NOMO-1 treated with DMSO at 0.1 percent for 48 hours (cell line): ENCODE data around the gene SOX1.

ENCODE experiments used
- DNase-seq: peaks from one replicate; lab custom pipeline; 2025; ENCODE audit not compliant: unreplicated experiment; lab: John Stamatoyannopoulos, UW

The SOX1 gene

DNA sequence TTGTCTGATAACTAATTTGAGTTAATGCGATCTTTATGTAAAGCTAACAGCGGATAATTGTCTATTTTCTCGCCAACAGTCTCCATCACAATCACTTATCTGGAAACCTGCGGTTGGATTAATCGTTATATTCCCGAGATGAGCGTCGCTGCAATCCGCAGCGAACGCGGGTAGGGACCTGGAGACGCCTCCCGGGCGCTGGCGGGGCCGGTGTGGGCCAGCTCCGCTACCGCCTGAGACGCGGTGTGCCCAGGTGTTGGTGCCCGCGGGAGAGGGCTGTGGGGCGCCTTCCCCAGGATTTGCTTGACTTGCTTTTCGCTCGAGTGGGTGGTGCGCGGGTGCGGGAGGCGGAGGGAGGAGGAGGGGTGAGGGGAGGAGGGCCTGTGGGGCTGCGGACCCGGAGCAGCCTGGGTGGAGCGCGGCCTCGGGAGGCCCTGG lies 38.3 kb downstream of the SOX1 start:
- DNase-seq: no peak

DNA sequence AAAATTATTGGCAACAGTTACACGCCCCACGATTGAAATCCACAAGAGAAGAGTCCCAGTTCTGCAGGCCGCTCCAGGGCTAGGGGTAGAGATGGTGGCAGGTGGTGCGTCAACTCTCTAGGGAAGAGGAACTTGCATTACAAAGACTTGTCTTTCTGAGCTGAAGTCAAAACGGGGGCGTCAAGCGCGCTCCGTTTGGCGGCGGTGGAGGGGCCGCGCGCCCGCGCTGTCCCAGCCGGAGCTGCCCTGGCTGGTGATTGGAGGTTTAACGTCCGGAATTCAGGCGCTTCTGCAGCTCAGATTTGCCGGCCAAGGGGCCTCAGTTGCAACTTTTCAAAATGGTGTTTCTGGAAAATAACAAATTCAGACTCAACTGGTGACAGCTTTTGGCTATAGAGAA lies 38.9 kb downstream of the SOX1 start:
- DNase-seq: no peak

DNA sequence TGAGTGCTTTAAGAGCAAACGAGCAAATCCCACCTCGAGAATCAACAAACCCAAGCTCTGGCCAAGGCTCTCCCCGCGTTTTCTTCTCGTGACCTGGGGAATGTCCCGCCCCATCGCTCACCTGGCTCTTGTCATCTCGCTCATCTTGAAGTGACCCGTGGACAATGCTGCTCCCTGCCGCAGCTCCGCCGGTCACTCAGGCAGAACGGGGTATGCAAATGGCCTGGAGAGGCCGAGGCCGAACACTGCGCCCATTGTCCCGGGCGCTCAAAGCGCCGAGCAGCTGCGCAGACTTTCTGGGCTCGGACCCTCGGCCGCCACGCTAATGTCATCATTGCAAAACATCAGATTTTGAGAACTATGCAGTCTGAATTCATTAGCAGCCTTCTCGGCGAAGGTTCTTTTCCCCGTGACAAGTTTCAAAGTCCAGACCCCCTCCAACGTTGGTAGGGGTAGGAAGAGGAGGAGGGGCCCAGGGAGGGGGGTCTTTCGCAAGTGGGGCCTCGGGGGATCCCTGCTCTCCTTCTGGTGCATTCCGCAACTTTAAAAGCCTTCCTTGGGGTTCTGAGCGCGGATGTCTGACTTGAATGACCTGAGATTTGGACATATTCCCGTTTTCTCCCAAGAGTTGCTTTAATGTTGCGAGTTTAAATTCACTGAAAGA lies 39.7 kb downstream of the SOX1 start:
- no peak for DNase-seq

DNA sequence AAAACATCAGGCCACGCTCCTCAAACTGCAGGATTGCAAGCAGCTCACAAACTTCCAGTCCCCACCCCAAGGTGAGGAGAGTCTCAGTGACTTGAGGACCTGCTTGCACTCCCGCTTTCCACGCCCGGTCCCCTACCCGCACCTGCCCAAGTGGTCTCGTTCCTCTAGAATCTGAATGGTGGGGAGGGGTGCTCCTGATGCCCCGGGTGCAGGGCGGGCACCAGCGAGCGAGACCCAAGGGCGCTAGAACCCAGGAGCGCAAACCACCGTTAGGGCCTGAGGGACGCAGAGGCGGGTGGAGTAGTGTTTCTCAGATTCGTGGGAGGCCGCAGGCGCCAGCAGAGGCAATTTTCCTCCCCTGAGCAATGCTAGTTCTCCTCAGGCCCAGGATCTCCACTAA lies 40.3 kb downstream of the SOX1 start:
- DNase-seq: no peak

DNA sequence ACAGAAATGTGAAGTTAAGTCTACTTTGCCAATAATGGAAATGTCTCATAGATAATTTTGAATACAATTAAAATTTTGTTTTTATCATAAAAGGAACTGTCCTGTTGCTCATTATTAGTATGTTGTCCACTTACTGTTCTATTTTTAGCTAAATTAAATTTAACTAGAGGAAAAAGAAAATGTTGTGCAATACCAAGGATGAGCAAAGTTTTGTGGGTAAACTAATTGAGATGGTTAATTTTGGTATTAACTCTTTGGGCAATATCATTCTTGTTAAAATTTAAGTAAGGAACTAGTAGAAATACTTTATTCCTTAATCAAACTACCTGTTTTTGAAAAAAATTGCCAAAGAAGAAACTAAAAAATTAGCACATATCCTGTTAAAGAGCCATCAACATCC lies 43.5 kb downstream of the SOX1 start:
- DNase-seq: no peak

DNA sequence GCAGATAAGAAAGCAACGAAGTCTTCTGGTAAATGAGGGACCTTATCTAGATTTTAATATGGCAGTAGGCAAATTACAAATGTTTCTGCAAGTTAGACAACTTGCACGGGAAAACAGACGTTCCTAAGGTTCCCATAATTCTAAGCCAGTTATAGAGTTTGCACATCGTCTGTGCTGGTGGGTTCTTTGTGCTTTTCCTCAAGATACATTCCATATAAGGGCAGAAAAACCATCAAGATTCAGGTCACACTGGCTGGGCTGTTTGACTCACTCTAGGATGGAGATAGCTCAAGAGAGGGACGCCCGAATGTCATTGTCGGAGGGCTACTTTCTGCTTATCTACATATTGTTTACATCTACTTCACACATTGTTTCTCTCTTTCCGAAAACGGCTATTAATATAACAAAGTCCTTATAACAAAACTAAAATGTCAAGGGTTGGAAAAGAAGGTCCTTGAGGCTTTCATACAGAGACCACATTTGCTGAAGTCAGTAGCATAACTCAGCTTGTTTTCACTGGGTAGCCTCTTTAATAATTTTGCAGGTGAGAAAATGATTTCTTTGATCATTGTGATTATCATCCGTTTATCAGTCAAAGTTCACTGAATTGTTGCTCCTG lies 44.4 kb downstream of the SOX1 start:
- no peak for DNase-seq

DNA sequence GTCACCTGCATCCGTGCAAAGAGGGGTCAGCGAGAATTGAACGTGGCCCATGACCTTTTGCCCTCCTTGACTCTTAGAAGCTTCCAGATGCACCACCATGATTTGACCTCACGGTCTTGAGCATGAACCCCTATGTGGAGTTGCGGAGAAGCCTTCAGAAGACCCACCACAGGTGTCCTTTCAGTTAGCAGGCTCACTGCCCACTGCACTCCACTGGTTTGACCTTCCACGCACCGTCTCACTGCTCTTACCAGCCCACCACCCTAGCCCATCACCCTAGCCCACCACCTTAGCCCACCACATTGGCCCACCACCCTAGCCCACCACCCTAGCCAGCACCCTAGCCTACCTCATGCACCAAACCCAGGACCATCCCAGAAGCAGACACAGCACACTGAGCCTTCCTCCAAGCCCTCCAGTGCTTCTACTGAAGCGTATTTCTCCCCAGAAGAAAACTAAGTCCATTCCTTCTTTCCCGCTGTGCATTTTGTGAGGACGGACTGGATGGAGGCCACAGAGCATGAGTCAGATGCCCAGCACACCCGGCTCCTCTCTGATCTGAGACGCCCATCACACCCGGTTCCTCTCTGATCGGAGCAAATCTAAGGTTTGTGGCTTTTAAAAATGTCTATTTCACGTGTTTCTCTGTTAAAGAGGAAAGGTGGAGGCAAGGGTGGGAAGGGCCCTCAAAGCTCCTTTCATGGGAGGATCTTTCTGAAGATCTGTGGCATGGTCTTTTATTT lies 45.8 kb downstream of the SOX1 start:
- no peak for DNase-seq

DNA sequence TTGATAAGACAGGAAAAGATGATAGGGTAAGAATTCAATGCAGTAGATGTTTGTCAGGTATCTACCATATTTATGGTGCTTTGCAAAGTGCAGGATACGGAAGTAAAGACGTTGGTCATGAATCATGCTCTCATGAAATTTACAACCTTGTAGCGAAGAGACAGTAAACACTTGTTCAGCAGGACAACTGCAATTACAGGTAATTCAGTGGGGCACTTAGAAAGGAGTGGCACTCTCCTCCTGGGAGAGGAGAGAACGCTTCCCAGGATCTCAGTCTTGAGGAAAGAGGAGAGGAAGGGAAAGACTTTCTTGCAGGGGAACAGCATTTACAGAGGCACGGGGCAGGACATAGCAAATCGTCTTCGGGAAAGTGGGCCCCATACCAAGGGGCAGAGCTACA lies 46.4 kb downstream of the SOX1 start:
- no peak for DNase-seq

DNA sequence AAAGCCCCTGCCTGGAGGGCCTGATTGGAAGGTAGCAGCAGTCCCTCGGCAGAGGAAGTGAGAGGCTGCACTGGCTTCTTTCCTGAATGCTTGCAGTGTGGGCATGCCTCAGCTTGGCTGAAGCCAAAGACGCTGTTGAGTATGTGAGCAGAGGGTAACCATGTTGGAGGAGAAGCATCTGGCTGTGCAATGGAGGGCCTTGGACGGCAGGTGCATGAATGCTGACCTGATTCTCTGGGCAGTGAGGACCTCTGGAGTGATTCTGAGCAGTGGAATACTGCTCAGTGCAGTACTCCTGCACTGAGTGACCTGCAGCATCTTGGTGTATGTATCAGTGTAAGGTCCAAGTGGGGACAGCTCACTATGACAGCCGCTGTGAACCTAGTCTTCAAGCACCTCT lies 46.9 kb downstream of the SOX1 start:
- DNase-seq: no peak

DNA sequence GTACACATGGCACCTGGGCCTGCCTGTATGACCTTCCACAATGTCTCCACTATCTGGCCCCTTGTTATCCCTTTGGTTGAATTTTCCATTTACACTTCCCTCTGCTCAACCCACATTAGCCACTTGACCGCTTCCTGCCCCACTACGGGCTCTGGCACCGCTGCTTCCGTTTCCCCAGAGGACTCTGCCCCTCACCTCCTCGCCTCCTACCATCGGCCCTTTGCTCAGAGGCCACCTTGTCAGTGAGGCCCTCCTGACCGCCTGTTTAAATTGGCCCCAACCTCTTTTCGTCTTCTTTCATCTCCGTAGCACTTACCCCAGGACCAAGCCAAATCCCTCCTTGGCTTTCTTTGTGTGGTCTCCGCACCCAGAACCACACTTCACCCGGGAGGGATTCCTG lies 47.4 kb downstream of the SOX1 start:
- no peak for DNase-seq

DNA sequence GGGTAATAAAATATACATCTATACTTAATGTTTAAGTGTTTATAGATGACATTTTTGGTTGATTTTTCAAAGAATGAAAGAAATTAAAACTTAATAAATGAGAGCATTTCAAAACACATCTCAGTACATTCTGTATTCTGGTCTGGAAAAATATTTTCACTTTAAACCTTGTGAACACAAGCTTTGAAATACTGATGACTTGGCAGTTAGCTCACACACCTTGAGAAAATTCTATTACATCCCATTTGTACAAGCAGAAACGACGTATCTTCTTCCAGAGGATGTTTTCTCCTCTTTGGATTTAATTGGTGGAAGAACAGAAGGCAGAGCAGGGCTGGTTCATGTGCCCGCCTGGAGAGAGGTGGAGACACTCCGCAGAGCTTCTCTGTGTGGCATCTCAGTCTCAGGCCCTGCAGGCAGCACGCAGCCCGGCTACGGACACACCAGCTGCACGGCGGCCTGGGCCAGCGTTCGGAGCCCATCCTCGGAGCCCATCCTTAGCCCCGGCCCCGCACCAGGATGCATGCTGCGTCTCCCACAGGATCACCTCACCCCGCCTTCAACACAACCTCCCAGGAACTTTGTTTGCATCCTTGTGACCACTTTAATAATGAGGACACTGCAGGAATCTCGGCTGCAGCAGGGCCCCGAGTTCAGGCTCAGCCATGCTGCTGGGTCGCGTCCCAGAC lies 48.6 kb downstream of the SOX1 start:
- no peak for DNase-seq

DNA sequence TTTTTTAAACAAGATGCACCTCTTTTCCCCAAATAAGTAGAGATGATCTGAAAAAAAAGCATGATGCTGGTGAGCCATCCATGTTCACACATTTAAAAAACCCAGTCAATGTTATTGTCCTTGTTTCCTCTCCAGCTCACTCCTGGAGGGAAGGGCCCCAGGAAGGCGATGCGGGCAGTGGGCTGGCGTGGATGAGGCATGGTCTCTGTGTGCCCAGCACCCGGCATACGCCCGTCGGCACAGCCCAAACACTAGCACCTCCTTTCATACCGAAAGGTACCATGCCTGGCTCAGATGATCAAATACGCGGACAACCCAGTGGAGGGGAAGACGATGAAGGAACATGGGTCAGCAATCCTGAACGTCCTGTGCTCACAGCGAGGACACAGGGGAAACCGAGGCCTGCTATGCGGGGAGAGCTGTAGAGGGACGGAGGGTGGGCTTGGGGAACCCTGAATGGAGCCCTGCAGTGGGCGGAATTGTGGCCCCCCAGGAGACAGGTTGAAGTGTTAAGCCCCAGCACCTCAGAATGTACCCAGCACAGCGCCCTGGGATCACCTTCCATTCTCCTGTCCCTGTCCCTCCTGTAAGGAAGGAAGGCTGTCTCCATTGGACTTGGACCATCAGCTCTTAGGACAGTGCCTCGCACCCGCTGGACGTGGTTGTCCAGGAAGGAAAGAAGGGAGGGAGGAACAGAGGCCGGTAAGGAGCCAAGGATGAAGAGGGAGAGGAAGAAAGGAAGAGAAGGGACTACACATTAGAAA lies 49.4 kb downstream of the SOX1 start:
- no peak for DNase-seq

DNA sequence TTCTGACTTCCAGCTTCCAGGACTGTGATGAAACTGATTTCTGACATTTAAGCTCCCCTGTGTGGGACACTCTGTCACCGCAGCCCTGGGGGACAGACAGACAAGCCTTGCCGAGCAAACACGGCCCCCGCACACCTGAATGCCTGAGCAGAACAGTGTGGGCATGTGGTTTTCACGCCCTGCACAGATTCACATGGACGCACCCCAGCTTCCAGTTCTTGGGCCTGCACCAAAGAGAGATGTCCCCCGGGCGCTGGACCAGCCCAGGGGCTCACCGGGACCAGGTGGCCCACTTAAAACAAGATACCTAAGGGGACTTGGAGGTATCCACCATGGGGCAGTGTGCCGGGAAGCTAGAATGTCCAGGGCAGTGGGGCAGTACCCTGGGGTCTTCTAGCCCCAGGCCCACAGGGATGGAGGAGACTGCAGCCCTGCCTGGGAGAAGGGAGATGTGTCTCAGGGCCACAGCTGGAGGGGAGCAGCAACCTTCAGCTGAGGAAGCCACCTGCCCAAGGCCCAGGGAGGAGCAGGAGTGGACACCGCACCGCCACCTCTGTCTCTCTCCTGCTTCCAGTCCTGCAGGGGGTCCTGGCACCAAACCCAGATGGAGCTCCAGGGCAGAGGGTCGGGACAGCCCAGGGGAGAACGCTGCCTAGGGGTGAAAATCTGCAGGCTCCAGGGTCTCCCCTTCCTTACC lies 50.5 kb downstream of the SOX1 start:
- no peak for DNase-seq

DNA sequence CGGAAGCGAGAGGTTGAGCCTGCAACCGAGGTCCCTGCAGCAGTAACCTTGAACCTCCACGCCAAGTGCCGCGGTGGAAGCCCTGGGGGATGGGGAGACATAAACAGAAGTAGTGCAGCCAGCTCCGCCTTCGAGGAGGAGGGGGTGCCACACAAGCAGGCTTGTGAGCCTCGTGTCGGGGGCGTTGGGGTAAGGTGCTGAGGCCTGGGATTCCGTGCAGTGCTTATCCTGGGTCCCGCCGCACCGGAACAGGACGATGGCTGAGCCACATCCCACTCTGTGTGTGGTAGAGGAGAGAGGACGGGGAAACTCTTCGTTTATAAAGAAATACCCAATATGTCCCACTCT lies 51.0 kb downstream of the SOX1 start:
- no peak for DNase-seq

DNA sequence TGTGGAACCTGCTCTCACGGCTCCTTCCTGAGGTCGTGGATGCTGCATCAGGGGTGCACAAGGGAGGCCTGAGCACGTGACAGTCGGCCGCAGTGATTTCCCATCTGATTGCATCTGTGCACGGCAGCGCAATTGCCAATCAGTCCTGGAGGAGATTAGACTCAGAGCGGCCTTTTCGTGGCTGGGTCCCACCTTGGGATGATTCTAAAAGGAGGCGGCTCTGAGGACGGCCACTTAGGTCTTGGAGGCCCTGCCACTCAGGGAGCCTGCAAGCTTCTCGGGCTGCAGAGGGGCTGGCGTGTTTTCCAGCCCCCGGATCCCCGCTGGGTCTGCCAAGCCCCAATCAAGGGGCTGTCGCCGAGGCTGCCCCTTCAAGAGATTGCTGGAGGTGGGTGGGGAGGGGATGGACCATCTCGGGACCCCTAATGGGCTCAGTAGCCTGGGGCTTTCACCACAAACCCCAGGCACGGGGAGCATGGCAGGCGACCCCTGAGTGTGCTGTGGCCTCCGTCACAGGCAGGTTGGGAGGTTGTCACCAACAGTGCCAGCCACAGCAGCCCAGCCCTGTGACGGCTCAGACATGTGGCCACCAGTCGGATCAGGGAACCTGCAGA lies 51.6 kb downstream of the SOX1 start:
- DNase-seq: no peak

DNA sequence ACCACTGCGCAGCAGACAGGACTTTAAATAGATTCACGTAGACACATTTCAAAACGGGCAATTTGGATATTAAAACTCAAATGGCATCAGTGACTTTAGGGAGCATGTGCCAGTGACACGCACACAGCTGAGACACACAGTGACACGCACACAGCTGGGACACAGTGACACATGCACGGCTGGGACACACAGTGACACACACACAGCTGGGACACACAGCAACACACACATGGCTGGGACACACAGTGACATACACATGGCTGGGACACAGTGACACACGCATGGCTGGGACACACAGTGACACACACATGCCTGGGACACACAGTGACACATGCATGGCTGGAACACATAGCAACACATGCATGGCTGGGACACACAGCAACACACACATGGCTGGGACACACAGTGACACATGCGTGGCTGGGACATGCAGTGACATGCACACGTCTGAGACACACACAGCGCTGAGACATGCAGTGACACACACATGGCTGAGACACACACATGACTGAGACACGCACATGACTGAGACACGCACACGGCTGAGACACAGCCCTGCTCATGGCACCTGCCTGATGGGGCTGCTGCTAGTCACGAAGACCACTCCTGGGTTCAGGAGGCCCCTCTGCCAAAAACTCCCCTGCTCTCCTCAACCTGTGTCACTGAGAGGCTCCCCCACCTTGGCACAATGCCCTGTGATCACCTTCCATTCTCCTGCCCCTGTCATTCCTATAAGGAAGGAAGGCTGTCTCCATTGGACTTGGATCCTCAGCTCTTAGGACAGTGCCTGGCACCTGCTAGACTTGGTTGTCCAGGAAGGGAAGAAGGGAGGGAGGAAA lies 52.5 kb downstream of the SOX1 start:
- DNase-seq: no peak

DNA sequence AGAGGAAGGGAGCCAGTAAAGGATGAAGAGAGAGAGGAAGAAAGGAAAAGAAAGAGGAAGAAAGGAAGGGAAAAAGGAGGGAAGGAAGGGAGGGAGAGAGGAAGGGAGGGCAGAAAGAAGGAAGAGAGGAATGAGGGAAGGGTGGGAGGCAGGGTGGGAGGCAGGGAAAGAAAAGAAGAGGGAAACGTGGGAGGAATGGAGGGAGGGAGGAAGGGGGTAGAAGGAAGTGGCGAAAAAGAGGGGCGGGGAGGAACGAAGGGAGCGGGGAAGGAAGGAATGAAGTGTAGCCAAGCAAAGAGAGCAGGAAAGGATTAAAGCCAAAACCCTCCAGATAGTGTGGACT lies 53.1 kb downstream of the SOX1 start:
- DNase-seq: no peak
